ENCODE measurements around the gene RNF44. TPM values are rescaled to one million over a fixed set of nuclear protein-coding genes. Genes with fewer than 3 reads are reported as not detected.
A peak's percentile ranks its signal among the peaks of the same experiment; 100 is the strongest.

The RNF44 gene
- total and polyA plus RNA-seq, 2 donors (not counting 1 experiment from before 2014, with no cell fraction given): 1.4 to 2.6 TPM

DNA sequence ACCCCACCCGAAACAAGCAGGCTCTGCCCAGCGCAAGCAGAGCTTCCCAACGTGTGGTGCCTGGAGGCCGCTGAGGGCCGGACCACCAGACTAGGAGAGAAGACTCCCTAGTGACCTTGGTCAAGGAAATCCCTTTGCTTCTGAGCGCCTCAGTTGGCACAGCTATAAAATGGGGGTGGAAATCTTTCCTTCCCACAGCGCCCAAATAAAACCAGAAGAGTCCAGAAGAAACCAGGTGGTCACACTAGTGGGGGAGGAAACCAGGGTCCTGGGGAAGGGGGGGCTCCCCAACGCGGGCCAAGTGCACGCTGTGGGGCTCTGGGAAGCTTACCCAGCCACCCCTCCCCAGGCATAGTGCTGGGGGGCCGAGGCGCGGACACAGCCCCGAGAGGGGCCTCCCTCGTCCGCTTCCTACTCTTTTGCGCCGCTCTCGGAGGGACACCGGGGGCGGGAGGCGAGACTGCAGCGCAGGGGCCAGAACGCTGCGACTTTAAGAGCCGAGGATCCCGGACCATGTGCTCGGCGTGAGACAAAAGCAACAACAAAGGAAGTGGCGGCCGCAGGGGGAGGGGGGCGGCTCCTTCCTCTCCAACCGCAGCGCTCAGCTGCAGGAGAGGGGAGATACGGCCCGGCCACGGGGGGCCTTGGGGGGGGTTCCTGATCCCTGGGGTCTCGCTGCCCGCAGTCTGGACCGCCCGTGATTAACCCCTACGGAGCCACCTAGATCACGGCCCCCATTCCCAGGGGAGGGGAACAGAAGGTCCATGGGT, 885 bp downstream of the RNF44 start:
- DNase-seq (ENCODE audit: low read depth in 2 of 2): peak; percentile 79 to 81
- peaks cover 18% of the 10 kb centered on the region for H3K4me1 ChIP-seq (ENCODE audit: control insufficient read depth, extremely low read depth, insufficient read depth, low read length)

DNA sequence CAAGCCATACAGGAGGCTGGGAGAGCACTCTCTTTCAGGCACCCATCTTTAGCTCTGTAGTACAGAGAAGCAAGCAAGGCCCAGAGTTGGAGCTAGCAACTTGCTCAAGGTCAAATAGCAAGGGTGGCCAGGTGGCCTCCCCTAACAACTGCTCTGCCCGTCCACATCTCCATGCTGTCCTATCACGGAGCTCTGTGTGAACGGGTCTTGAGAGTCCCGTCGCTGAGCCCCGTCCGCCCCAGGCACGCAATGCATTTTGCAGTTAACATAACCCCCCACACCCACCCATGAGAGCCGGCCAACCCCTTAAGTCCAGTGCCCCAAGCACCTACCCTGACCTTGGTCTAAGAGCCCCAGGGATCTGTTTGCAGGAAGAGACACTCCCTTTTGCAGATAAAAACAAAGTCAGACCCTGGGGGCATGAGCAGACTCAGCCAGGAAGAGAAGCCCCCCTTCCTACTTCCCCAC, 1.5 kb downstream of the RNF44 start:
- Histone ChIP-seq H3K4me2 (ENCODE audit: extremely low read depth, insufficient read depth, low read length) (peak overlapping the region; percentile 92), H3K9me3 (ENCODE audit: control insufficient read depth, insufficient read depth, low read depth, low read length) (no peaks in the 10 kb centered on the region), H3K79me2 (ENCODE audit: control insufficient read depth, insufficient read depth, low read length) (peaks cover 17% of the 10 kb centered on the region), H3K4me3 (replicated peaks in 1 of 4; ENCODE audit: control extremely low read depth in 1 of 4, insufficient read depth in 1 of 4, low read depth in 3 of 4, low read length in 4 of 4) (peak overlapping the region; percentile 73 to 91 (median 88)), H3K4me1 (ENCODE audit: control insufficient read depth, extremely low read depth, insufficient read depth, low read length) (peaks cover 18% of the 10 kb centered on the region), H3K36me3 (ENCODE audit: control insufficient read depth, insufficient read depth, low read length) (peaks cover 2% of the 10 kb centered on the region), H3K27me3 (ENCODE audit: control insufficient read depth, insufficient read depth, low read length) (no peaks in the 10 kb centered on the region), H4K20me1 (ENCODE audit: control insufficient read depth, extremely low read depth, insufficient read depth, low read length) (no peaks in the 10 kb centered on the region), H3K27ac (ENCODE audit: insufficient read depth, low read length) (peak overlapping the region; percentile 94), H3K9ac (ENCODE audit: insufficient read depth, low read length) (peak overlapping the region; percentile 64), H2AFZ (ENCODE audit: low read length) (no peak overlapping the region)
- no peak for TF ChIP-seq EZH2 (IDR thresholded peaks at IDR 0.05; ENCODE audit: low read length, missing control alignments)
- TF ChIP-seq, protein P1, sequence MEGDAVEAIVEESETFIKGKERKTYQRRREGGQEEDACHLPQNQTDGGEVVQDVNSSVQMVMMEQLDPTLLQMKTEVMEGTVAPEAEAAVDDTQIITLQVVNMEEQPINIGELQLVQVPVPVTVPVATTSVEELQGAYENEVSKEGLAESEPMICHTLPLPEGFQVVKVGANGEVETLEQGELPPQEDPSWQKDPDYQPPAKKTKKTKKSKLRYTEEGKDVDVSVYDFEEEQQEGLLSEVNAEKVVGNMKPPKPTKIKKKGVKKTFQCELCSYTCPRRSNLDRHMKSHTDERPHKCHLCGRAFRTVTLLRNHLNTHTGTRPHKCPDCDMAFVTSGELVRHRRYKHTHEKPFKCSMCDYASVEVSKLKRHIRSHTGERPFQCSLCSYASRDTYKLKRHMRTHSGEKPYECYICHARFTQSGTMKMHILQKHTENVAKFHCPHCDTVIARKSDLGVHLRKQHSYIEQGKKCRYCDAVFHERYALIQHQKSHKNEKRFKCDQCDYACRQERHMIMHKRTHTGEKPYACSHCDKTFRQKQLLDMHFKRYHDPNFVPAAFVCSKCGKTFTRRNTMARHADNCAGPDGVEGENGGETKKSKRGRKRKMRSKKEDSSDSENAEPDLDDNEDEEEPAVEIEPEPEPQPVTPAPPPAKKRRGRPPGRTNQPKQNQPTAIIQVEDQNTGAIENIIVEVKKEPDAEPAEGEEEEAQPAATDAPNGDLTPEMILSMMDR (conservative IDR thresholded peaks at IDR 0.05 in 1 of 2, IDR thresholded peaks at IDR 0.05 in 1 of 2; ENCODE audit: low read depth in 1 of 2, low read length in 2 of 2): no peak
- peak in 1 of 2 donors; percentile 9 for DNase-seq (ENCODE audit: low read depth in 2 of 2)

More for the DNA sequence above, 885 bp downstream of the RNF44 start:
- peak overlapping the region; percentile 64 for H3K9ac ChIP-seq (ENCODE audit: insufficient read depth, low read length)
- no peaks in the 10 kb centered on the region for H4K20me1 ChIP-seq (ENCODE audit: control insufficient read depth, extremely low read depth, insufficient read depth, low read length)
- H2AFZ ChIP-seq (ENCODE audit: low read length): no peak overlapping the region
- no peaks in the 10 kb centered on the region for H3K9me3 ChIP-seq (ENCODE audit: control insufficient read depth, insufficient read depth, low read depth, low read length)
- no peak for TF ChIP-seq EZH2 (IDR thresholded peaks at IDR 0.05; ENCODE audit: low read length, missing control alignments)
- TF ChIP-seq, protein P1 (conservative IDR thresholded peaks at IDR 0.05 in 1 of 2, IDR thresholded peaks at IDR 0.05 in 1 of 2; ENCODE audit: low read depth in 1 of 2, low read length in 2 of 2): no peak
- peak overlapping the region; percentile 94 for H3K27ac ChIP-seq (ENCODE audit: insufficient read depth, low read length)
- peak overlapping the region; percentile 73 to 91 (median 88) for H3K4me3 ChIP-seq (replicated peaks in 1 of 4; ENCODE audit: control extremely low read depth in 1 of 4, insufficient read depth in 1 of 4, low read depth in 3 of 4, low read length in 4 of 4)
- H3K4me2 ChIP-seq (ENCODE audit: extremely low read depth, insufficient read depth, low read length): peak overlapping the region; percentile 92
- peaks cover 17% of the 10 kb centered on the region for H3K79me2 ChIP-seq (ENCODE audit: control insufficient read depth, insufficient read depth, low read length)
- no peaks in the 10 kb centered on the region for H3K27me3 ChIP-seq (ENCODE audit: control insufficient read depth, insufficient read depth, low read length)
- no peaks in the 10 kb centered on the region for H3K36me3 ChIP-seq (ENCODE audit: control insufficient read depth, insufficient read depth, low read length)

DNA sequence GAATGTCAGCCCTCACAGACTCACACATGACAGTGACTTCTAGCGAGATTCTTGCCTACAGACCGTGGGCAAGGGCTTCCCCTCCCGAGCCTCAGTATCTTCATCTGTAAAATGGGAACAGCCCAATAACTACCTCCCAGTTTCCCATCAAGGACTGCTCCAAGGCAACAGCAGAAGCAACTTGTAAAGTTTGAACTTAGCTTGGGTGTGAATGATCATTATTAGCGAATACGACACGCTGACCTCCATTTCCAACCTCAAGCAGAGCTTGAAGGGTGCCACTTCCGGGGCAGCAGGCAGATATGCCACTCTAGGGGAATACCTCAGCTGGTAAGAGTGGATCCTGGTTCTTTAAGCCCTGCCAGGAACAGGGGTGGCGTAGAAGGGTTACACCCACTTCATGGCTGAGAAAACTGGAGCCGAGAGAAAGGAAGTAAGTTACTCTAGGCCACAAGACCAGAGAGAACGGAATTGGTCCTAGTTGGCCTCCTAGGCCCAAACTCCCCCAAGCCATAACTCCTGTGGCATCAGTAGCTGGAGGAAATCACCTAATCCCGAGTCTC, 2.0 kb downstream of the RNF44 start:
- no peaks in the 10 kb centered on the region for H3K27me3 ChIP-seq (ENCODE audit: control insufficient read depth, insufficient read depth, low read length)
- H3K27ac ChIP-seq (ENCODE audit: insufficient read depth, low read length): no peak overlapping the region
- no peaks in the 10 kb centered on the region for H4K20me1 ChIP-seq (ENCODE audit: control insufficient read depth, extremely low read depth, insufficient read depth, low read length)
- peaks cover 17% of the 10 kb centered on the region for H3K79me2 ChIP-seq (ENCODE audit: control insufficient read depth, insufficient read depth, low read length)
- H3K36me3 ChIP-seq (ENCODE audit: control insufficient read depth, insufficient read depth, low read length): peaks cover 5% of the 10 kb centered on the region
- no peak overlapping the region for H3K9ac ChIP-seq (ENCODE audit: insufficient read depth, low read length)
- no peak for TF ChIP-seq EZH2 (IDR thresholded peaks at IDR 0.05; ENCODE audit: low read length, missing control alignments)
- TF ChIP-seq, protein P1 (conservative IDR thresholded peaks at IDR 0.05 in 1 of 2, IDR thresholded peaks at IDR 0.05 in 1 of 2; ENCODE audit: low read depth in 1 of 2, low read length in 2 of 2): no peak
- peak overlapping the region; percentile 92 for H3K4me2 ChIP-seq (ENCODE audit: extremely low read depth, insufficient read depth, low read length)
- peak overlapping the region in 3 of 4 experiments; percentile 73 to 91 (median 89) for H3K4me3 ChIP-seq (replicated peaks in 1 of 4; ENCODE audit: control extremely low read depth in 1 of 4, insufficient read depth in 1 of 4, low read depth in 3 of 4, low read length in 4 of 4)
- peaks cover 18% of the 10 kb centered on the region for H3K4me1 ChIP-seq (ENCODE audit: control insufficient read depth, extremely low read depth, insufficient read depth, low read length)
- no peak overlapping the region for H2AFZ ChIP-seq (ENCODE audit: low read length)
- DNase-seq (ENCODE audit: low read depth in 2 of 2): peak; percentile 13 to 45
- H3K9me3 ChIP-seq (ENCODE audit: control insufficient read depth, insufficient read depth, low read depth, low read length): no peaks in the 10 kb centered on the region

All from fibroblast of lung (primary cell).